Calu3 (cell line): ENCODE results near the gene BIRC7. TPM values are rescaled to one million over a fixed set of nuclear protein-coding genes. Genes with fewer than 3 reads are reported as not detected.

Experiments
- BruUV-seq: library from RNA; stranded (reverse); fragments of 400-500 nt; replicated peaks from 2 replicates; lab custom pipeline; 2021; lab: Mats Ljungman, UMichigan
- CTCF ChIA-PET: fragments of 300-600 bp; sonication (Branson Sonifier 250); formaldehyde crosslinking; loops from one replicate; lab custom pipeline; 2022; ENCODE audit warnings: antibody characterized with exemption; lab: Charles Lee
- DNase-seq: peaks from one replicate; pipeline ENCODE4 v3.0.0; 2022
- H3K27ac Mint-ChIP-seq: one replicate; pipeline ENCODE4 v1.8.0; 2022; ENCODE audit warnings: mixed read lengths; ENCODE audit not compliant: unreplicated experiment
- H3K27me3 Mint-ChIP-seq: one replicate; pipeline ENCODE4 v1.8.0; 2022; ENCODE audit warnings: mixed read lengths; ENCODE audit not compliant: unreplicated experiment
- H3K36me3 Mint-ChIP-seq: one replicate; pipeline ENCODE4 v1.8.0; 2022; ENCODE audit warnings: mild to moderate bottlenecking, moderate library complexity, mixed read lengths; ENCODE audit not compliant: insufficient read depth, unreplicated experiment
- H3K4me1 Mint-ChIP-seq: one replicate; pipeline ENCODE4 v1.8.0; 2022; ENCODE audit warnings: mild to moderate bottlenecking, low read depth, mixed read lengths; ENCODE audit not compliant: unreplicated experiment
- H3K4me3 Mint-ChIP-seq: one replicate; pipeline ENCODE4 v1.8.0; 2022; ENCODE audit warnings: mild to moderate bottlenecking, low read depth, moderate library complexity, mixed read lengths; ENCODE audit not compliant: unreplicated experiment
- H3K9me3 Mint-ChIP-seq: one replicate; pipeline ENCODE4 v1.8.0; 2022; ENCODE audit warnings: low read depth, mixed read lengths; ENCODE audit not compliant: unreplicated experiment
- intact Hi-C: fragments of 100-400 bp; cut with micrococcal nuclease; formaldehyde crosslinking; loops from one replicate; pipeline ENCODE4 v1.10.0; 2022; ENCODE audit not compliant: unreplicated experiment
- total RNA-seq: library from RNA; stranded (reverse); gene quantifications from 2 replicates; pipeline ENCODE4 v1.2.3, GENCODE V29; 2022
- TF ChIP-seq, protein P1 (sequence below): fragments of 200-600 bp; IDR thresholded peaks from one replicate; pipeline ENCODE4 v1.8.0; 2022; ENCODE audit warnings: antibody characterized with exemption; ENCODE audit not compliant: unreplicated experiment

BIRC7 gene
- total RNA-seq, 1 experiment from 2014 or later = 0.26 TPM

DNA sequence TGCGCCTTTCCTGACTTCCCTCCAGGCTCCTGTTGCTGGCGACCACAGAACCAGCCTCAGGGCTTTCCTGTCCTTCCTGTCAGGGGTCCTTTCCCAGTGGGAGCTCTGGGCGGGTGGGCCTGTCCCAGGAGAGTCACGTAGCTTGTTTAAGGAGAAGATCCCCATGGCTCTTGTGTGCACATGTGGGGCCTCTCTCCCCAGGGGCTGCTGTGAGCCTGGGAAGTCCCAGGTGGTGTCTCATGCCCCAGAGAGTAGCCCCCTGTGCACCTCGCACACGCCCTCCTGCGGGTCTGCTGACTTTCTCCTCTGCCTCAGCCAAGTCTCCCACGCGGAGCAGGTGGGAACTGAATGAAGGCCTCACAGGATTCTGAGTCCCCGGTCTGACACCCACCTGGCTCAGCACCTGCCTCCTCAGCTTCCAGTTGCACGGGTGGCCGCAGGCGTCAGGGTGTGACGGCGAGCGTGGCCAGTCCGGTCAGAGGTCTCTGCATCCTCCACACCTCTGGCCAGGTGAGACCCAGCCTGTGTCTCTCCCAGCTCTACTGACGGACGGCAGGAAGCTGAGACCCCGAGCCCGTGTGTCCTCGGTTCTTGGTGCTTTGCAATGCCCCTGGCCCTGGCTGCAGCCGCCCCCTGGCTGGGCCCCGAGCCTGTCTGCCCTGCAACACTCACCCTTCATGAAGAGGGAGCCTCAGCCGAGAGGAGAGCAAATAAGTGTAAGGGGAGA lies 24.2 kb downstream of the BIRC7 start:
- no peaks in the 10 kb centered on the region for H3K4me1 Mint-ChIP-seq
- CTCF ChIA-PET = interaction anchor here (1.0 to 1.8 kb wide), 2 partner anchors 11 to 37 kb away, joined by 5 to 8 read pairs; no protein-coding TSS in a partner anchor

DNA sequence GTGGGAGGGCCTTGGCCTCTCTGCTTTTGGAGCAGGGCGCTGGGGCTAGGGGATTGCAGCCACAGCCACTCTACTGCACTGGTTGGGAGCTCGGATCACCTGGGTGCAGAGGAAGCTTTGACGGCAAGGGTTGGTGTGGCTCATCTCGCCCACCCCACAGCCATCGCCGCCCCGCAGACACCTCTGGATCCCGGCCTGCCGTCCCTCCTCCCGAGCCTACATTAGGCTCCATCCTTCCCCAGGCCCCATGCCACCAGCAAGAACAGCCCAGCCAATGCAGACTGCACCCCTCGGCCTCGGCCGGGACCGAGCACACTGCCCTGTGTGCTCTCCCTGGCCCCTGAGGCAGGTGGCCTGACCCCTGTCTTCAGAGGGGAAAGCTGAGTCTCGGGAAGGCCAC lies 24.8 kb downstream of the BIRC7 start:
- CTCF ChIA-PET = interaction anchor here (1.8 kb wide), 1 partner anchor 37 kb away, joined by 5 read pairs; no protein-coding TSS in a partner anchor
- Mint-ChIP-seq H3K27me3 (peaks cover 100% of the 10 kb centered on the region), H3K9me3 (no peaks in the 10 kb centered on the region), H3K4me3 (no peak overlapping the region), H3K36me3 (no peaks in the 10 kb centered on the region), H3K27ac (no peak overlapping the region), H3K4me1 (no peaks in the 10 kb centered on the region)
- BruUV-seq = no TSS peak
- intact Hi-C loops = no loop called here
- no peak for DNase-seq
- TF ChIP-seq, protein P1, sequence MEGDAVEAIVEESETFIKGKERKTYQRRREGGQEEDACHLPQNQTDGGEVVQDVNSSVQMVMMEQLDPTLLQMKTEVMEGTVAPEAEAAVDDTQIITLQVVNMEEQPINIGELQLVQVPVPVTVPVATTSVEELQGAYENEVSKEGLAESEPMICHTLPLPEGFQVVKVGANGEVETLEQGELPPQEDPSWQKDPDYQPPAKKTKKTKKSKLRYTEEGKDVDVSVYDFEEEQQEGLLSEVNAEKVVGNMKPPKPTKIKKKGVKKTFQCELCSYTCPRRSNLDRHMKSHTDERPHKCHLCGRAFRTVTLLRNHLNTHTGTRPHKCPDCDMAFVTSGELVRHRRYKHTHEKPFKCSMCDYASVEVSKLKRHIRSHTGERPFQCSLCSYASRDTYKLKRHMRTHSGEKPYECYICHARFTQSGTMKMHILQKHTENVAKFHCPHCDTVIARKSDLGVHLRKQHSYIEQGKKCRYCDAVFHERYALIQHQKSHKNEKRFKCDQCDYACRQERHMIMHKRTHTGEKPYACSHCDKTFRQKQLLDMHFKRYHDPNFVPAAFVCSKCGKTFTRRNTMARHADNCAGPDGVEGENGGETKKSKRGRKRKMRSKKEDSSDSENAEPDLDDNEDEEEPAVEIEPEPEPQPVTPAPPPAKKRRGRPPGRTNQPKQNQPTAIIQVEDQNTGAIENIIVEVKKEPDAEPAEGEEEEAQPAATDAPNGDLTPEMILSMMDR = no peak

More for the DNA sequence above, 24.2 kb downstream of the BIRC7 start:
- TF ChIP-seq, protein P1 = no peak
- intact Hi-C loops = no loop called here
- Mint-ChIP-seq H3K4me3 (no peak overlapping the region), H3K36me3 (no peaks in the 10 kb centered on the region), H3K27me3 (peaks cover 100% of the 10 kb centered on the region), H3K27ac (no peak overlapping the region), H3K9me3 (no peaks in the 10 kb centered on the region)
- BruUV-seq = no TSS peak
- DNase-seq = no peak

DNA sequence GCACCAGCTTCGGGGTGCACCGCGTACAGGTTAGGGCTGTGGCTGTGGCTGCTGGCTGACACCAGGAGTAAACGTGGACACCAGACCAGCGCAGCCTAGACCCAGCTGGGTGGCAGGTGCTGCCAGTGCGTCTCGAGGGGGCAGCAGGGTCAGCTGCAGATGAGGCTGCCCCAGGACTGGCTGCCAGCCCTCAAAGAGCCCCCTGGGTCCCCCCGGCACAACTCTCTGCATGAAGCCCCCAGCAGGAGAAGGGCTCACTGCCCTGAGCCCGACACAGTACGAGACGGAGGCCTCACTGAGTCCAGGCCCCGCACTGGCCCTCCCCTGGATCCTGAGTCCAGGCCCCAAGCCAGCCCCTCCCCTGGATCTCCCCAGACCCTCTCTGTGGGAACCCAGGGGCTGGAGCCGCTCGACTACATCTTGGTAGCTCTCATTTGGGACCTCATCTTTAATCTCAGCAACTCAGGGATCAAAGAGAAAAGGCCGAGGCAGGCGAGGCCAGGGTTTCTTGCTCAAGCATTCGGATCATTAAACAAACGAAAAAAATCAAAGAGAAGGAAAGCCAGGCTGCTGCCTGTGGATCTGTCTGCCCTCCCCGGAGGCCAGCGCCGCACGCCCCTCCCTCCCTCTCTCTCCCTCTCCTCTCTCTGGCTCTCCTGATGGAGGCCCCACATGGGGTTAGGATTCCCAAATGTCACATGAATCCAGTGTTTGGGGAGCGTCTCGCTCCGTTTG lies 25.5 kb downstream of the BIRC7 start:
- no TSS peak for BruUV-seq
- CTCF ChIA-PET = interaction anchor here (1.8 kb wide), 1 partner anchor 38 kb away, joined by 5 read pairs; no protein-coding TSS in a partner anchor
- intact Hi-C loops = no loop called here
- Mint-ChIP-seq H3K27me3 (peaks cover 100% of the 10 kb centered on the region), H3K36me3 (no peaks in the 10 kb centered on the region), H3K4me3 (no peak overlapping the region), H3K27ac (no peak overlapping the region), H3K9me3 (no peaks in the 10 kb centered on the region), H3K4me1 (no peaks in the 10 kb centered on the region)
- no peak for DNase-seq
- TF ChIP-seq, protein P1 = no peak

DNA sequence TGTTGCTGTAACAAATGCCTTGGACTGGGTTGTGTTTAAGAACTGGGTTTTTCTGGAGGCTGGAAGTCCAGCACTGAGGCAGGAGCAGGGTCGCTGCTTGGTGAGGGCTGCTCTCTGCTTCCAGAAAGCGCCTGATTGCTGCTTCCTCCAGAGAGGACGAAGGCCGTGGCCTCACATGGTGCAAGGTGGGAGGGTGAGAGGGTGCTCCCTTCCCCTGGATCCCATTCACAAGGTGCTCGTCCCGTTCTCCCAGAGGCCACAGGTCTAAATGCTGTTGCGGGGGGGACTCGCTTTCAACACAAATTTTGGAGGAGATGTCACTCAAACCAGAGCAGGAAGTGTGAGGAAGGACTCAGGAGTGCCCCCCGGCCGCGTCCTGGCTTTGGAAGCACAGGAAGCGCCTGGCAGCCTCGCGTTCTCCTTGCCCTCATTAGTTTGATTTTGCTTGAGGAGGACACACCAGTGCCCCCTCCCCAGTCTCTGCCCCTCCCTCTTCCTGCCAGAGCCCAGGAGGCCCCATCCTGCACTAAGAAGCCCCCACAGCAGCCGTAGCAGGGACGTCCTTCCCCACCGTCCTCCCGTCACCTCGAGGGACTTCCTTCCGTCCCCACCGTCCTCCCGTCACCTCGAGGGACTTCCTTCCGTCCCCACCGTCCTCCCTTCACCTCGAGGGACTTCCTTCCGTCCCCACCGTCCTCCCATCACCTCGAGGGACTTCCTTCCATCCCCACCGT lies 26.3 kb downstream of the BIRC7 start:
- no peak for DNase-seq
- intact Hi-C loops = no loop called here
- Mint-ChIP-seq H3K27me3 (peaks cover 100% of the 10 kb centered on the region), H3K4me1 (no peaks in the 10 kb centered on the region), H3K4me3 (no peak overlapping the region), H3K27ac (no peak overlapping the region), H3K36me3 (no peaks in the 10 kb centered on the region), H3K9me3 (no peaks in the 10 kb centered on the region)
- TF ChIP-seq, protein P1 = no peak
- BruUV-seq = no TSS peak
- CTCF ChIA-PET = no interaction called here
